Peyer's patch (tissue), 4 donors: ENCODE data around the gene ASAP2. TPM values are rescaled to one million over a fixed set of nuclear protein-coding genes. Genes with fewer than 3 reads are reported as not detected.
A peak's percentile ranks its signal among the peaks of the same experiment; 100 is the strongest.

Source experiments
- DNase-seq, 3 donors: peaks; one replicate each; pipeline ENCODE4 v3.0.0-alpha.2; 2017 to 2019
- H3K27ac ChIP-seq, 4 donors: fragments of 200-600 bp; sonication (generic); one replicate each; pipeline ENCODE4 v1.5.1; 2016 to 2019
- H3K27me3 ChIP-seq, 2 donors: fragments of 200-600 bp; sonication (generic); one replicate each; pipeline ENCODE4 v1.5.1; 2019
- H3K36me3 ChIP-seq, 3 donors: fragments of 200-600 bp; sonication (generic); one replicate each; pipeline ENCODE4 v1.5.1; 2016 to 2019
- H3K4me1 ChIP-seq, 4 donors: fragments of 200-600 bp; sonication (generic); one replicate each; pipeline ENCODE4 v1.5.1; 2016 to 2019
- H3K4me3 ChIP-seq, 4 donors: fragments of 200-600 bp; sonication (generic); 1 replicate in 3 of 4; 2 replicates in 1 of 4; pipeline ENCODE4 v1.5.1; 2016 to 2019; ENCODE audit warnings: mild to moderate bottlenecking in 1 of 4
- H3K9me3 ChIP-seq, 4 donors: fragments of 200-600 bp; sonication (generic); one replicate each; pipeline ENCODE4 v1.5.1; 2016 to 2019; ENCODE audit warnings: mild to moderate bottlenecking in 1 of 4
- POLR2A ChIP-seq, 2 donors: fragments of 450-650 bp; IDR thresholded peaks; one replicate each; pipeline ENCODE4 v1.5.1; 2017; ENCODE audit warnings: antibody characterized with exemption in 2 of 2, mild to moderate bottlenecking in 2 of 2, moderate library complexity in 2 of 2
- total RNA-seq, 4 donors: library from RNA; depleted of rRNA; stranded (reverse); fragments of >200 nt; gene quantifications; one replicate each; pipeline ENCODE4 v1.1.0, GENCODE V29; 2016
- TF ChIP-seq, protein P1 (sequence below), 6 experiments: fragments of 450-650 bp in 4 of 6; fragments of 200-600 bp in 2 of 6; sonication (generic) in 1 of 6; IDR thresholded peaks; one replicate each; pipeline ENCODE4 v1.5.1; 2017 to 2019; ENCODE audit warnings: antibody characterized with exemption in 6 of 6, mild to moderate bottlenecking in 3 of 6, moderate library complexity in 1 of 6

ASAP2 gene
- 10 to 100 TPM; 30.6 to 59.4 (median 37.8) TPM for total RNA-seq

DNA sequence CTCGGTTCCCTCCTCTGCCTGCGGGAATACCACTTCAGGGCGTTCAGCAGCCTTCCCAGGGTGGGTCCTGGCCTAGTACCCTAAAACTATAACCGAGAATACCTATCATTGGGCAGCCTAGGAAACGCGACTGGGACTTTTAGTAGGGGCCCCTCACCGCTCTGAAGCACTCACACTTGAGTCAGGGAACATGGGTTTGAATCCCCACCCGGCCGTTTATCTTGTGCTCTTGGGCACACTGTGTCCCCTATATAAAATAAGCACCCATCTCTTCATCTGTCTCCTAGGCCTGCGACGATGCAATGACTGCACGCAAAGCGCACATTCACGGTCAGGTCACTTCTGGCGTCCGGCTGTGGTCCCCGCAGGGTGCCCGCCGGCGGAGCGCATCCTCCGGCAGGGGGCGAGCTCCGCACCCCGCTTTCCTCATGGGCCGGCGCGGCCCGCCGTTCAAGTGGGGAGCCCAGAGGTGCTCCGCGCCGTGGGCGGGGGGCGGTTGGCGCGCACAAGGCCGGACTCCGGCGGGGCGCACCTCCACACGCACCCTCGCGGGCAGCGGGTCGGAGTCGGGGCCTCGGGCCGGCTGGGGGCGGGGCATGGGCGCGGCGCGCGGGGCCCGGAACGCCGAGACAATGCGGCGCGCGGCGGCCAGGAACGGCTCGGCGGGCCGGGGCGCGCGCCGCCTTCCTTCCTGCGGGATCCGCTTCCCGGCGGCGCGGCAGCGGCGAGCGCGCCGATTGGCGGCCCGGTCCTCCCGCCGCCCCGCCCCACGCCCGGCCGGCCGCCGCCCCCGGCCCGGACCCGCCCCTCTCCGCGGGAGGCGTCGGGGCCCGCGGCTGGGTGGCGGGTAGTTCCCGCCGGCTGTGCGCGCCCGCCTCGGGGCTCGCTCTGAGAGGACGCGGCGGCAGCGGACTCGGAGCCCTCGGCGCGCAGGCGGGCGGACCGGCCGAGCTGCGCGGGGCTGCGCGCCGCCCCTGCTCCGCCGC is at the start of gene ASAP2:
TSS of gene ASAP2 (plus strand) at position 850 of the 986 bp plus-strand sequence. CDS start 293 bp downstream, outside the sequence.
- peak in 1 of 2 donors; percentile 65 for TF ChIP-seq POLR2A (IDR thresholded peaks at IDR 0.05)
- TF ChIP-seq, protein P1, sequence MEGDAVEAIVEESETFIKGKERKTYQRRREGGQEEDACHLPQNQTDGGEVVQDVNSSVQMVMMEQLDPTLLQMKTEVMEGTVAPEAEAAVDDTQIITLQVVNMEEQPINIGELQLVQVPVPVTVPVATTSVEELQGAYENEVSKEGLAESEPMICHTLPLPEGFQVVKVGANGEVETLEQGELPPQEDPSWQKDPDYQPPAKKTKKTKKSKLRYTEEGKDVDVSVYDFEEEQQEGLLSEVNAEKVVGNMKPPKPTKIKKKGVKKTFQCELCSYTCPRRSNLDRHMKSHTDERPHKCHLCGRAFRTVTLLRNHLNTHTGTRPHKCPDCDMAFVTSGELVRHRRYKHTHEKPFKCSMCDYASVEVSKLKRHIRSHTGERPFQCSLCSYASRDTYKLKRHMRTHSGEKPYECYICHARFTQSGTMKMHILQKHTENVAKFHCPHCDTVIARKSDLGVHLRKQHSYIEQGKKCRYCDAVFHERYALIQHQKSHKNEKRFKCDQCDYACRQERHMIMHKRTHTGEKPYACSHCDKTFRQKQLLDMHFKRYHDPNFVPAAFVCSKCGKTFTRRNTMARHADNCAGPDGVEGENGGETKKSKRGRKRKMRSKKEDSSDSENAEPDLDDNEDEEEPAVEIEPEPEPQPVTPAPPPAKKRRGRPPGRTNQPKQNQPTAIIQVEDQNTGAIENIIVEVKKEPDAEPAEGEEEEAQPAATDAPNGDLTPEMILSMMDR (IDR thresholded peaks at IDR 0.05) = peak; percentile 18 to 93 (median 77)
- peaks cover 0 to 35% (median 6%) of the 10 kb centered on the region in 4 donors for H3K4me1 ChIP-seq

DNA sequence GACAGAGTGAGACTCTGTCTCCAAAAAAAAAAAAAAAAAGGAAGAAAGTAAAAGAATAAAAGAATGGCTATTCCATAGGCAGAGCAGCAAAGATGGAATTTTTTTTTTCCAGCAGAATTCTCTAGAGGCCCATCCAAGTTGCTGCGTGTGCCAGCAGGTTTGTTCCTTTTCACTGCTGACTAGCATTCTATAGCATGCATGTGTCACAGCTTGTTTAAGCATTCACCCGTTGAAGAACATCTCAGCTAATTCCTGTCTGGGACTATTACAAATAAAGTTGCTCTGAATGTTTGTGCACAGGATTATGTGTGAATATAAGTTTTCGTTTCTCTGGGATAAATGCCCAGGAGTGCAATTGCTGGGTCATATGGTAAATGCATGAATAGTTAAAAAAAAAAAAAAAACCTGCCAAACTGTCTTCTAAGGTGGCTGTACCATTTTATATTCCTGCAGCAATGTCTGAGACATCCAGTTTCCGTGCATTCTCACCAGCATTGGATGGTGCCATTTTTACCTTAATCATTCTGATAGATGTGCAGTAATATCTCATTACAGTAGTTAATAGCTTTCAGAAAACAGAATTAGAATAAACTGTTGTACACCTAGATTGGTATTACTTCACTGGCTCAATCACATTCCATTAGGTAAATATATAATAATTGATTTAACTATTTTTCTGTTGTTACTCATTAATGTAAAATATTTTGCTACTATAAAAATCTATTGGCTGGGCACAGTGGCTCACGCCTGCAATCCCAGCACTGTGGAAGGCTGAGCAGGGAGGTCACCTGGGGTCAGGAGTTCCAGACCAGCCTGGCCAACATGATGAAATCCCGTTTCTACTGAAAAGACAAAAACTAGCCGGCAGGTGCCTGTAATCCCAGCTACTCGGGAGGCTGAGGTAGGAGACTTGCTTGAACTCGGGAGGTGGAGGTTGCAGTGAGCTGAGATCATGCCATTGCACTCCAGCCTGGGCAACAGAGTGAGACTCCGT is 47.5 kb upstream of the ASAP2 start:
- Histone ChIP-seq H3K4me3 (no peak overlapping the region), H3K27me3 (no peaks in the 10 kb centered on the region), H3K27ac (no peak overlapping the region), H3K36me3 (no peaks in the 10 kb centered on the region), H3K4me1 (no peaks in the 10 kb centered on the region), H3K9me3 (no peaks in the 10 kb centered on the region)
- no peak for DNase-seq
- TF ChIP-seq, protein P1 (IDR thresholded peaks at IDR 0.05) = no peak
- TF ChIP-seq POLR2A (IDR thresholded peaks at IDR 0.05) = no peak

More for the DNA sequence above, at the start of gene ASAP2:
- Histone ChIP-seq H3K36me3 (no peaks in the 10 kb centered on the region), H3K9me3 (no peaks in the 10 kb centered on the region), H3K27me3 (no peaks in the 10 kb centered on the region), H3K27ac (peak within 1 kb of the TSS; percentile 57 to 94 (median 86)), H3K4me3 (peak within 1 kb of the TSS; percentile 51 to 88 (median 70))
- DNase-seq = peak in 2 of 3 donors; percentile 80 to 90

DNA sequence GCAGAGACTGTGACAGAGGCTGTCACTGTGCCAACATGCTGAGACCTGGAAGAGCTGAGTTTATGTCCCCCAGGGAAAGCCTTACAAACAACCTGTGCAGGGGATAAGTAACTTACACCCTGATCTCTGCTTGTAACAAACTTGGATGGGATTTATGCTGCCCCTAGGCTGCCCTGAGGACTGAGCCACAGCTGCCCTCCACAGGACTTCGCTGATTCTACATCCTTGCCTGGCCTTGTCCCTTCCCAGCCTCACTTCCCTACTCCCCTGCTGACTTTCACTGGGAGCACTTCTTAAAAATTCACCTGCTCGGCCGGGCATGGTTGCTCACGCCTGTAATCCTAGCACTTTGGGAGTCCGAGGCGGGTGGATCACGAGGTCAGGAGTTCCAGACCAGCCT is 45.9 kb upstream of the ASAP2 start:
- Histone ChIP-seq H3K4me1 (no peaks in the 10 kb centered on the region), H3K27ac (no peak overlapping the region), H3K27me3 (no peaks in the 10 kb centered on the region), H3K4me3 (no peak overlapping the region), H3K9me3 (no peaks in the 10 kb centered on the region), H3K36me3 (no peaks in the 10 kb centered on the region)
- no peak for DNase-seq
- TF ChIP-seq POLR2A (IDR thresholded peaks at IDR 0.05) = no peak
- TF ChIP-seq, protein P1 (IDR thresholded peaks at IDR 0.05) = no peak

- Histone ChIP-seq H3K27ac (no peak overlapping the region), H3K27me3 (no peaks in the 10 kb centered on the region), H3K36me3 (no peaks in the 10 kb centered on the region), H3K4me3 (no peak overlapping the region), H3K4me1 (no peaks in the 10 kb centered on the region), H3K9me3 (no peaks in the 10 kb centered on the region)
- TF ChIP-seq POLR2A (IDR thresholded peaks at IDR 0.05) = no peak
- TF ChIP-seq, protein P1 (IDR thresholded peaks at IDR 0.05) = no peak
- no peak for DNase-seq
Observed at GRCh38 chr2:9162841-9163240, 43.8 kb upstream of the ASAP2 start.
